GM23338 (cell line): Measurements from ENCODE around the gene NAA30.

Experiments used
- CREB1 ChIP-seq: fragments of 250-450 bp; sonication (Bioruptor Pico); IDR thresholded peaks from 2 replicates; pipeline ENCODE4 v1.5.0; 2020; ENCODE audit warnings: low read depth, mild to moderate bottlenecking, moderate library complexity
- EZH2 ChIP-seq: fragments of 200-600 bp; sonication (generic); IDR thresholded peaks from one replicate; pipeline ENCODE4 v1.8.0; 2017; ENCODE audit warnings: antibody characterized with exemption, mild to moderate bottlenecking, low read depth; ENCODE audit not compliant: unreplicated experiment
- EZH2phosphoT487 ChIP-seq: fragments of 200-600 bp; sonication (generic); IDR thresholded peaks from one replicate; pipeline ENCODE4 v1.8.1; 2018; ENCODE audit warnings: antibody characterized with exemption; ENCODE audit not compliant: unreplicated experiment
- JUNB ChIP-seq: IDR thresholded peaks from one replicate; pipeline ENCODE4 v1.6.1; 2016; ENCODE audit warnings: antibody characterized with exemption; ENCODE audit not compliant: unreplicated experiment
- POLR2AphosphoS5 ChIP-seq: IDR thresholded peaks from 2 replicates; pipeline ENCODE4 v1.6.1; 2016; ENCODE audit warnings: antibody characterized with exemption, low read depth
- TF ChIP-seq, protein P1 (sequence below), 2 experiments: fragments of 200-600 bp in 1 of 2; sonication (generic) in 1 of 2; conservative IDR thresholded peaks; 2 replicates each; pipeline versions ENCODE4 v1.5.1 to v1.6.1; 2016 to 2017; ENCODE audit warnings: antibody characterized with exemption in 2 of 2, low read depth in 2 of 2, mild to moderate bottlenecking in 2 of 2, moderate library complexity in 1 of 2
- TF ChIP-seq, protein P2 (sequence below): IDR thresholded peaks from one replicate; pipeline ENCODE4 v1.6.1; 2018; ENCODE audit warnings: antibody characterized with exemption; ENCODE audit not compliant: unreplicated experiment

DNA sequence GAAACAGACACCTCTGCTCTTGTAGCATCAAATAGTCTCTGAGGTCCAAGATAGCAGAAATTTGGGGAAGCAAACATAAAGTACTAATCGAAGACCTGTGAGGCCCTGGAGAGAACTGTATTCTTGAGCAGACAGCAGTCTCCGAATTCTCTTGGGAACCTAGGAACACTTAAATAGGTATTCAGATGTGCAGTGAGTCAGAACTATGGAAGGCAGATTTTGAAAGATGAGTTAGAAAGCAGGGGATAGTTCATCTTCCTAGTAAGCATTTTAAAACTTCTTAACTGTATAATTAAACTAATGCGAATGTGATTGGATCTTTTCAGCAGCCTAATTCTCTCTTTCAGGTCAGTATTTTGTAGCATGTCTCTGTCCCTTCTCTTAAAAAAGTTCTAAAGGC lies 30.6 kb downstream of the NAA30 start:
- TF ChIP-seq, protein P1, sequence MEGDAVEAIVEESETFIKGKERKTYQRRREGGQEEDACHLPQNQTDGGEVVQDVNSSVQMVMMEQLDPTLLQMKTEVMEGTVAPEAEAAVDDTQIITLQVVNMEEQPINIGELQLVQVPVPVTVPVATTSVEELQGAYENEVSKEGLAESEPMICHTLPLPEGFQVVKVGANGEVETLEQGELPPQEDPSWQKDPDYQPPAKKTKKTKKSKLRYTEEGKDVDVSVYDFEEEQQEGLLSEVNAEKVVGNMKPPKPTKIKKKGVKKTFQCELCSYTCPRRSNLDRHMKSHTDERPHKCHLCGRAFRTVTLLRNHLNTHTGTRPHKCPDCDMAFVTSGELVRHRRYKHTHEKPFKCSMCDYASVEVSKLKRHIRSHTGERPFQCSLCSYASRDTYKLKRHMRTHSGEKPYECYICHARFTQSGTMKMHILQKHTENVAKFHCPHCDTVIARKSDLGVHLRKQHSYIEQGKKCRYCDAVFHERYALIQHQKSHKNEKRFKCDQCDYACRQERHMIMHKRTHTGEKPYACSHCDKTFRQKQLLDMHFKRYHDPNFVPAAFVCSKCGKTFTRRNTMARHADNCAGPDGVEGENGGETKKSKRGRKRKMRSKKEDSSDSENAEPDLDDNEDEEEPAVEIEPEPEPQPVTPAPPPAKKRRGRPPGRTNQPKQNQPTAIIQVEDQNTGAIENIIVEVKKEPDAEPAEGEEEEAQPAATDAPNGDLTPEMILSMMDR (conservative IDR thresholded peaks at IDR 0.05; ENCODE audit: low read depth in 2 of 2) = no peak
- TF ChIP-seq EZH2phosphoT487 = no peak
- no peak for TF ChIP-seq EZH2
- no peak for TF ChIP-seq POLR2AphosphoS5
- TF ChIP-seq, protein P2, sequence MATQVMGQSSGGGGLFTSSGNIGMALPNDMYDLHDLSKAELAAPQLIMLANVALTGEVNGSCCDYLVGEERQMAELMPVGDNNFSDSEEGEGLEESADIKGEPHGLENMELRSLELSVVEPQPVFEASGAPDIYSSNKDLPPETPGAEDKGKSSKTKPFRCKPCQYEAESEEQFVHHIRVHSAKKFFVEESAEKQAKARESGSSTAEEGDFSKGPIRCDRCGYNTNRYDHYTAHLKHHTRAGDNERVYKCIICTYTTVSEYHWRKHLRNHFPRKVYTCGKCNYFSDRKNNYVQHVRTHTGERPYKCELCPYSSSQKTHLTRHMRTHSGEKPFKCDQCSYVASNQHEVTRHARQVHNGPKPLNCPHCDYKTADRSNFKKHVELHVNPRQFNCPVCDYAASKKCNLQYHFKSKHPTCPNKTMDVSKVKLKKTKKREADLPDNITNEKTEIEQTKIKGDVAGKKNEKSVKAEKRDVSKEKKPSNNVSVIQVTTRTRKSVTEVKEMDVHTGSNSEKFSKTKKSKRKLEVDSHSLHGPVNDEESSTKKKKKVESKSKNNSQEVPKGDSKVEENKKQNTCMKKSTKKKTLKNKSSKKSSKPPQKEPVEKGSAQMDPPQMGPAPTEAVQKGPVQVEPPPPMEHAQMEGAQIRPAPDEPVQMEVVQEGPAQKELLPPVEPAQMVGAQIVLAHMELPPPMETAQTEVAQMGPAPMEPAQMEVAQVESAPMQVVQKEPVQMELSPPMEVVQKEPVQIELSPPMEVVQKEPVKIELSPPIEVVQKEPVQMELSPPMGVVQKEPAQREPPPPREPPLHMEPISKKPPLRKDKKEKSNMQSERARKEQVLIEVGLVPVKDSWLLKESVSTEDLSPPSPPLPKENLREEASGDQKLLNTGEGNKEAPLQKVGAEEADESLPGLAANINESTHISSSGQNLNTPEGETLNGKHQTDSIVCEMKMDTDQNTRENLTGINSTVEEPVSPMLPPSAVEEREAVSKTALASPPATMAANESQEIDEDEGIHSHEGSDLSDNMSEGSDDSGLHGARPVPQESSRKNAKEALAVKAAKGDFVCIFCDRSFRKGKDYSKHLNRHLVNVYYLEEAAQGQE = no peak
- TF ChIP-seq JUNB = no peak
- TF ChIP-seq CREB1 (CRISPR knock-in tag) = no peak
